C4-2B (cell line): Measurements from ENCODE around the gene FOXP1.

Experiments used
- ZFX ChIP-seq: fragments of 450-650 bp; IDR thresholded peaks from 2 replicates; pipeline ENCODE4 v1.6.1; 2017
- TF ChIP-seq, protein P1 (sequence below): fragments of 450-650 bp; conservative IDR thresholded peaks from 2 replicates; pipeline ENCODE4 v1.5.1; 2017; ENCODE audit warnings: mild to moderate bottlenecking

DNA sequence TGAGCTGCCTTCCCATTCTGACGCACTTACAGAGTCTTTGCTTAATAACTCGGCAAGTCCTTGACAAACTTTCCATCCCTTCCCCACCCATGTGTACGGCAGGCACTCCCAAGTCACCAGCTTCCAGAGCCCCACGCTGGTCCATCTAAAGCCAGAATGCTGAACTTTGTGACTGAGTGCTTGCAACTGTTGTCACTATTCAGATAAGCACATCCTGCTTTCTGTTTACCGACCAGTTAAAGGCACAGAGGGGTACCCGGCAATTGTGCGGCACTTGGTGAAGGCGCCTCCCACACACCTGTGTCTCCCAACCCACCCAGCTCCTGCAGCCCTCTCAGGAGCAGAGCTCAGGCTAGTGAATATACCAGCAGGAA is 430.6 kb downstream of the FOXP1 start:
- TF ChIP-seq, protein P1, sequence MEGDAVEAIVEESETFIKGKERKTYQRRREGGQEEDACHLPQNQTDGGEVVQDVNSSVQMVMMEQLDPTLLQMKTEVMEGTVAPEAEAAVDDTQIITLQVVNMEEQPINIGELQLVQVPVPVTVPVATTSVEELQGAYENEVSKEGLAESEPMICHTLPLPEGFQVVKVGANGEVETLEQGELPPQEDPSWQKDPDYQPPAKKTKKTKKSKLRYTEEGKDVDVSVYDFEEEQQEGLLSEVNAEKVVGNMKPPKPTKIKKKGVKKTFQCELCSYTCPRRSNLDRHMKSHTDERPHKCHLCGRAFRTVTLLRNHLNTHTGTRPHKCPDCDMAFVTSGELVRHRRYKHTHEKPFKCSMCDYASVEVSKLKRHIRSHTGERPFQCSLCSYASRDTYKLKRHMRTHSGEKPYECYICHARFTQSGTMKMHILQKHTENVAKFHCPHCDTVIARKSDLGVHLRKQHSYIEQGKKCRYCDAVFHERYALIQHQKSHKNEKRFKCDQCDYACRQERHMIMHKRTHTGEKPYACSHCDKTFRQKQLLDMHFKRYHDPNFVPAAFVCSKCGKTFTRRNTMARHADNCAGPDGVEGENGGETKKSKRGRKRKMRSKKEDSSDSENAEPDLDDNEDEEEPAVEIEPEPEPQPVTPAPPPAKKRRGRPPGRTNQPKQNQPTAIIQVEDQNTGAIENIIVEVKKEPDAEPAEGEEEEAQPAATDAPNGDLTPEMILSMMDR, result no peak
- TF ChIP-seq ZFX, result no peak
